GM18505 (cell line): ENCODE results near the gene TIRAP.
"Not testable (repeated sequence)": the region's sequence is repeated elsewhere in the genome, so short reads cannot be mapped to it uniquely, and the experiment has no call there.

ENCODE experiments used
- ATAC-seq: cut with Tn5 transposase; IDR thresholded peaks from one replicate; pipeline ENCODE4 v1.9.1; 2021; ENCODE audit not compliant: unreplicated experiment
- POLR2A ChIP-seq: IDR thresholded peaks from 4 replicates; pipeline ENCODE4 v1.6.1; 2011; ENCODE audit warnings: borderline replicate concordance; ENCODE audit not compliant: insufficient read depth, insufficient read length; ENCODE audit errors: extremely low read depth

TIRAP gene

GRCh38 chr11:126303623-126304456, 20.9 kb downstream of the TIRAP start, which contains the start of gene DCPS:
TSS of gene DCPS (plus strand) at chr11:126304060. CDS start at chr11:126304081, 21 bp downstream.
- TF ChIP-seq POLR2A, result peak; percentile 98
- peak; percentile 93 for ATAC-seq

DNA sequence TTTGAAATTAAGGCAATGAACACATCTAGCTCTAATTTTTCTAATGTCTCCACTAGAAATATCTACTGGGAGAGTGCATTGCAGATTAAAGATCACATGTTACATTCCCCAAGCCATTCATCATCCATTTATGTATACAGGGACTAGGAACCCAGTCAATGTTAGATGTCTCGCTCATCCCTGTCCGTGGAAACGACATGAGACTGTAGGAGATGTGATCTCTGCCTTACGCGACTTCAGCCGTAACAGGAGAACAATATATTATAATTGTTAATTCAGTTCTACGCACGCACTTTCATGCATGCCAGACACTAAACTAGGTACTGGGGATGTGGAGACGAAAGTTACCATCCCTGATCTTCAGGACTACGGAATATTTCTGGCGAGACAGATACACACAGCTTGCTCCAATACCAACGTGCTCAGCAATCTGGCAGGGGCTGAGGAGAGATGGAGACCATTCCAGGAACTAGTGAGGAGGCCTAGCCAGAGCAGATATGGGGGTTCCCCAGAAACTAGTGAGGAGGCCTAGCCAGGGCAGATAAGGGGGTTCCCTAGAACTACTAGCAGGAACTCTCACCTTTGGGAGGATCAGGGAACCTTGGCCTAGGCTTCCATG, 21.7 kb downstream of the TIRAP start:
- no peak for TF ChIP-seq POLR2A
- ATAC-seq, result no peak

- peak; percentile 43 for ATAC-seq
- TF ChIP-seq POLR2A, result no peak
Observed at GRCh38 chr11:126305699-126306098, 22.8 kb downstream of the TIRAP start.

DNA sequence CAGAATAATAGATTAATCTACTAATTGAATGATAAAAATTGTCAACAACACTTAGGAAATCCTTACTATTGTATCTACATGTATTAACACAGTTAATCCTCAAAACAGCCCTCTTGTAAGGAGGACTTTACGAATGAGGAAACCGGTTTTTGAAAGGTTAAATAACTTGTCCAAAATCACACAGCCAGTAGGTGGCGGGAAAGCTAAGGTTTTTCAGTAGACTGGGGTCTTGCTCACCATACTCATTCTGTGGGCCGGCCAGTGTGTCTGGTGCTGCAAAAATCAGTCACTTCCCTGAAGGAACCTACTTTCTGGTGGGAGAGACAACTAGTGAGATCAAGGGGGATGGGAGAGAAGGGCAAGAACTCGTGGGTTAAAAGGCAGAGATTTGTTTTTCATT, 24.8 kb downstream of the TIRAP start:
- no peak for TF ChIP-seq POLR2A
- ATAC-seq, result no peak

- no peak for TF ChIP-seq POLR2A
- no peak for ATAC-seq
Observed at GRCh38 chr11:126308271-126308671, 25.4 kb downstream of the TIRAP start.

- not testable (repeated sequence) for ATAC-seq
Observed at GRCh38 chr11:126308771-126309170, 25.9 kb downstream of the TIRAP start.

- ATAC-seq, result no peak
- no peak for TF ChIP-seq POLR2A
Observed at GRCh38 chr11:126310200-126310991, 27.5 kb downstream of the TIRAP start.

GRCh38 chr11:126310992-126311310, 28.1 kb downstream of the TIRAP start:
- no peak for TF ChIP-seq POLR2A
- no peak for ATAC-seq

DNA sequence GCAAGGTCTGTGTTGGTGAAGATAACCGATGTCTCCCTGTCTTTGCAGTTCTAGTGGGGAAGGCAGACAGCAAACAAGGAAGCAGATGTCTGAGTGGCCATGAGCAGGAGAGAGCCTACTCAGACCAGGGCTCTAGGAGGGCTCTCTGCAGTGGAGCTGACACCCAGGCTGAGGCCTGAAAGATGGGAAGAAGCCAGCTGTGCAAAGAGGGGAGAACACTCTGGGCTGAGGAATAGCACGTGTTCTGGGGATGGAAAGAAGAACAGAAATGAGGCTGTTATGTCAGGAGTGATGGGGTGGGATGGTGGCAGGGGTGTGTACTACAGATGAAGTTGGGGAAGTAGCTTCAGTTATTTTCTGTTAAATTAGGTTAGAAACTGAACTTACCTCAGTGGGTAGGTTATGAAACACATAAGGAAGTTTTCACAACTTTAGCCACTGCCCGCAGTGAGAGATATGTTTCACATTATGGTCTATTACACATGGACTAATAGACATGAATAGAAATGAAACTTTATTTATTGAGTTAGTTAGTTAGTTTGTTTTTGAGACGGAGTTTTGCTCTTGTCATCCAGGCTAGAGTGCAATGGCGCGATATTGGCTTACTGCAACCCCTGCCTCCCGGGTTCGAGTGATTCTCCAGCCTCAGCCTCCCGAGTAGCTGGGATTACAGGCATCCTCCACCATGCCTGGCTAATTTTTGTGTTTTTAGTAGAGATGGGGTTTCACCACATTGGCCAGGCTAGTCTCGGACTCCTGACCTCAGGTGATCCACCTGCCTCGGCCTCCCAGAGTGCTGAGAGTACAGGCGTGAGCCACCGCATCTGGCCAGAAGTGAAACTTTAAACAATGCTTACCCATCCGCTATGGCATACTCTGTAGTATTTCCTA, 28.8 kb downstream of the TIRAP start:
- no peak for TF ChIP-seq POLR2A
- ATAC-seq, result peak; percentile 60

GRCh38 chr11:126312961-126313360, 30.1 kb downstream of the TIRAP start:
- no peak for ATAC-seq
- TF ChIP-seq POLR2A, result no peak

GRCh38 chr11:126313826-126314225, 30.9 kb downstream of the TIRAP start:
- TF ChIP-seq POLR2A, result no peak
- ATAC-seq, result no peak

- no peak for ATAC-seq
- no peak for TF ChIP-seq POLR2A
Observed at GRCh38 chr11:126317432-126317755, 34.5 kb downstream of the TIRAP start.
